PFSK-1 (cell line): ENCODE results near the gene PLEK2.

Experiments used
- FOXP2 ChIP-seq: optimal IDR thresholded peaks from 2 replicates; pipeline ENCODE3; 2011; ENCODE audit warnings: borderline replicate concordance, control low read depth, inconsistent platforms; ENCODE audit not compliant: insufficient read depth; ENCODE audit errors: extremely low read length, extremely low read depth
- POLR2AphosphoS5 ChIP-seq: IDR thresholded peaks from 2 replicates; pipeline ENCODE4 v1.6.1; 2012; ENCODE audit warnings: low read depth, mild to moderate bottlenecking, control low read depth, low read length, moderate library complexity
- REST ChIP-seq, 2 experiments: IDR thresholded peaks; 2 replicates each; pipeline versions ENCODE4 v1.6.1 to v1.8.0; 2011 to 2012; ENCODE audit warnings: low read depth in 2 of 2, low read length in 2 of 2, control low read depth in 1 of 2, inconsistent platforms in 1 of 2, mild to moderate bottlenecking in 1 of 2, moderate library complexity in 1 of 2; ENCODE audit not compliant: insufficient read depth in 1 of 2
- SIN3A ChIP-seq: IDR thresholded peaks from 2 replicates; pipeline ENCODE4 v1.6.1; 2012; ENCODE audit warnings: mild to moderate bottlenecking, low read length, moderate library complexity, borderline replicate concordance; ENCODE audit not compliant: insufficient read depth
- TAF1 ChIP-seq: IDR thresholded peaks from 2 replicates; pipeline ENCODE4 v1.6.1; 2012; ENCODE audit warnings: low read length, control low read depth, borderline replicate concordance; ENCODE audit not compliant: insufficient read depth

GRCh38 chr14:67397536-67397935, 14.4 kb downstream of the PLEK2 start:
- TF ChIP-seq POLR2AphosphoS5 (no peak), REST (IDR thresholded peaks at IDR 0.05; ENCODE audit: insufficient read depth in 1 of 2, low read depth in 2 of 2, low read length in 2 of 2) (no peak), TAF1 (no peak), SIN3A (no peak), FOXP2 (no peak)
